Large intestine (tissue), 3 donors: ENCODE measurements around the gene SCUBE2. TPM values are rescaled to one million over a fixed set of nuclear protein-coding genes. Genes with fewer than 3 reads are reported as not detected.

ENCODE experiments used
- DNase-seq, 2 donors: peaks; one replicate each; pipeline versions ENCODE4 v3.0.0 to v3.0.0-alpha.2; 2013
- H3K27ac ChIP-seq: one replicate; pipeline ENCODE4 v1.5.1; 2013; ENCODE audit warnings: low read length
- H3K27me3 ChIP-seq: 2 replicates; pipeline ENCODE4 v1.6.1; 2013; ENCODE audit warnings: low read length; ENCODE audit not compliant: control insufficient read depth, insufficient read depth
- H3K36me3 ChIP-seq: 2 replicates; pipeline ENCODE4 v1.6.1; 2013; ENCODE audit warnings: low read length; ENCODE audit not compliant: control insufficient read depth, insufficient read depth
- H3K4me1 ChIP-seq: one replicate; pipeline ENCODE4 v1.6.1; 2013; ENCODE audit warnings: low read length; ENCODE audit not compliant: control insufficient read depth, insufficient read depth
- H3K4me3 ChIP-seq: one replicate; pipeline ENCODE4 v1.5.1; 2013; ENCODE audit warnings: low read length
- H3K9me3 ChIP-seq: one replicate; pipeline ENCODE4 v1.6.1; 2013; ENCODE audit warnings: mild to moderate bottlenecking, low read depth, low read length, moderate library complexity; ENCODE audit not compliant: control insufficient read depth
- WGBS: methylation state at CpG from one replicate; pipeline ENCODE4 v1.1.5; 2013; ENCODE audit warnings: low lambda C conversion rate; ENCODE audit not compliant: insufficient coverage; 5-methylcytosine and 5-hydroxymethylcytosine counted together
- polyA plus RNA-seq: library from polyadenylated mRNA; unstranded; fragments of 120-200 nt; gene quantifications from one replicate; pipeline ENCODE4 v1.2.1, GENCODE V29; 2013

SCUBE2 gene
- polyA plus RNA-seq, 1 donor = 10.7 TPM

- DNase-seq = no peak
- Histone ChIP-seq H3K4me1 (no peaks in the 10 kb centered on the region), H3K27me3 (no peaks in the 10 kb centered on the region), H3K27ac (no peak overlapping the region), H3K4me3 (no peak overlapping the region), H3K36me3 (peaks cover 2% of the 10 kb centered on the region), H3K9me3 (no peaks in the 10 kb centered on the region)
- 100% methylated on average over 1 of the region's 2 CpGs for WGBS
Observed at GRCh38 chr11:8971196-8971923, 120.0 kb downstream of the SCUBE2 start.

Other genes starting within 250 kb of the SCUBE2 start
- 15.0 TPM for gene AKIP1, start 180.4 kb downstream of the SCUBE2 start, polyA plus RNA-seq
- 0.12 TPM for gene C11orf16, start 158.7 kb downstream of the SCUBE2 start, polyA plus RNA-seq
- gene ASCL3, start 148.6 kb downstream of the SCUBE2 start, polyA plus RNA-seq = 0.18 TPM
- 67.4 TPM for gene TMEM9B, start 127.2 kb downstream of the SCUBE2 start, polyA plus RNA-seq
- gene NRIP3, start 87.6 kb downstream of the SCUBE2 start, polyA plus RNA-seq = 0.78 TPM
- gene DENND5A, start 173.8 kb upstream of the SCUBE2 start, polyA plus RNA-seq = 28.5 TPM
- gene TMEM41B, start 223.0 kb upstream of the SCUBE2 start, polyA plus RNA-seq = 33.0 TPM